ENCODE results near the gene DCST1.

Gene DCST1

DNA sequence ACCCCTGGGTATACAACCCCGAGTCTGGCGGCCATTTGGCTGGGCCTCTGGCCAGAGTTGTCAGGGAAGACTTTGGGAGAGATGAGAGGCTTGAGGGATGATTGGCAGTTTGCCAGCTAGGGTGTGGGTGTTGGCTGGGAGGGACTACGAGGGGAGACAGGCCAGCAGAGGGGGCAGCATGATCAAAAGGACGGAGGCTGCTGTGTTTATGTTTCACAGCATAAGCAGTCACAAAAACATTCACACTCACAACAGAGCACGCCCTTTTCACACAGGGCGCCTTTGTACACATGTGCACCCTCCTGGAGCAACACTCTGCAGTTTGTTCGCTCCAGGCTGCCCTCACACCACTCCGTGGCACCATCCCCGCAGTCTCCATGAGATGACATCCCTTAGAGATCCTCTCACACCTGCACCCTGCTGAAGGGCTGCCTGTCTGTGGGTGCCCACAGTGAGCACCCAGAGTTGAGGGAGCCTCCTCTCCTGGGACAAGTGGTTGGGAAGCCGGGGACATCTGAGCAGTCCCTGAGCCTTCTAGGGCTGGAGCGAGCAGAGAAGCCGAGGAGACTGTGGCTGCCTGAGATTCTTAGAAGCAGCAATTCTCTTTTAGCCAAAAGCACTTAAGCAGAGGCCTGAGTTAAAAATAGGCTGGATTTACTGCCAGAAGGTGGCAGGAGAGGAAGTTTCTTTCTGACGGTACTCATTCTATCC is 60.4 kb downstream of the DCST1 start:
- peak; percentile 89 for DNase-seq

DNA sequence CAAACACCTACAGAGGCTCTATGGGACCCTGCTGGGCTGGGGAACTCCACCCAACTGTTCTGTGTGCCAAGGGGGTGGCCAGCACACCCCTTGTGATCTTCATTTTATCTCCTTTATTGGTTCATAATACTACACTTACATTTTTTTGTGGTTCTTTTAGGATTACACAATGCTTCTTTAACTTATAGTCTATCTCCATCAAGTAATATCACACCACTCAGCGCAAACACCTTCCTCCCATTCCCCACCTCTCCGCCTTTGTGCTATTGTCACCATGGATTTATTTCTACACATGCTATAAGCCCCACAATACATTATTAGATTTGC is 61.0 kb downstream of the DCST1 start:
- DNase-seq, result no peak

DNA sequence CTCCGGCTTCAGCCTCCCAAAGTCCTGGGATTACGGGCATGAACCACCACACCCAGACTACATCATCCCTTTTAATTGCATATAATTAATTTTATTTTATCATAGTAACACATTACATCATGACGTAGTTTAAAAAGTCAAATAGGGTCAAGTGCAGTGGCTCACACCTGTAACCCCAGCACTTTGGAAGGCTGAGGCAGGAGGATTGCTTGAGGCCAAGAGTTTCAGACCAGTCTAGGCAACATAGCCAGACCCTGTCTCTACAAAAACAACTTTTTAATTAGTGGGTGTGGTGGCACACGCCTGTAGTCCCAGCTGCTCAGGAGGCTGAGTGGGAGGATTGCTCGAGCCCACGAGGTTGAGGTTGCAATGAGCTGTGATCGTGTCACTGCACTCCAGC is 65.7 kb downstream of the DCST1 start:
- no peak for DNase-seq

Measured in NCI-H345 (cell line).